GM21381 (cell line): ENCODE data around the gene XRRA1.

Source experiments
- ATAC-seq: cut with Tn5 transposase; IDR thresholded peaks from one replicate; pipeline ENCODE4 v1.9.1; 2021; ENCODE audit warnings: mild to moderate bottlenecking, moderate library complexity; ENCODE audit not compliant: unreplicated experiment

The XRRA1 gene

DNA sequence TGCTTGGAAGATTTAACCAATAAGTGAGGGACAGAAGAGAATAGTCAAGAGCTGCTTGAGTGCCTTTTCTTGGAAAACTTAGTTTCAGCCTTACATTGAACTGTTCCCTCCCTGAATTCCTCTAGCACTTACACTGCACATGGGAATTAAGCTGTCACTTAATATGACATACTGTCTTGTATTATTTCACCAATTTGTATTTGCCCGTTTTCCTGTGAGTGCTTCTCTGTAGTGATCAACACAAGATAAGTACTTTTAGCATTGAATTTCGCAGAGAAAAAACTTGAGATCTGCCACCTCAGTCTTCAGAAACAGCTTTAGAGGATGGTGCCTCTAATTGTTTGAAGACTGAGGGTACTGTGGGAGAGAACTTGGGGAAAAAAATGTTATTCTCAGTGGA lies 3.9 kb upstream of the XRRA1 start:
- ATAC-seq, result no peak

DNA sequence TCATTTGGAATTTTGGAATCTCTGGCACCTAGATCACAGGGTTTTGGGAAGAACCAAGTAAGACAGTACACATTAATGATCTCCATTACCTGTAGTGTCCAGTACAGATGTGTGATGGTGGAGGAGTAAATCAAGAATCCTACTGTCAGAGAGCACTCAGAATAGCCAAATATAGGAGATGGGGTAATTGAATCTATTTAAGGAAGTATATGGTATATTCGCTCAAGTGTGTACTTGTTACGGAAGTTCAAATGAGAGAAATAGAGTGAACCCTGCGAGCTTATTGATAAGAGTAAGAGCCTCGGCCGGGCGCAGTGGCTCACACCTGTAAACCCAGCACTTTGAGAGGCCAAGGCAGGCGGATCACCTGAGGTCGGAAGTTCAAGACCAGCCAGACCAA lies 2.3 kb upstream of the XRRA1 start:
- no peak for ATAC-seq

DNA sequence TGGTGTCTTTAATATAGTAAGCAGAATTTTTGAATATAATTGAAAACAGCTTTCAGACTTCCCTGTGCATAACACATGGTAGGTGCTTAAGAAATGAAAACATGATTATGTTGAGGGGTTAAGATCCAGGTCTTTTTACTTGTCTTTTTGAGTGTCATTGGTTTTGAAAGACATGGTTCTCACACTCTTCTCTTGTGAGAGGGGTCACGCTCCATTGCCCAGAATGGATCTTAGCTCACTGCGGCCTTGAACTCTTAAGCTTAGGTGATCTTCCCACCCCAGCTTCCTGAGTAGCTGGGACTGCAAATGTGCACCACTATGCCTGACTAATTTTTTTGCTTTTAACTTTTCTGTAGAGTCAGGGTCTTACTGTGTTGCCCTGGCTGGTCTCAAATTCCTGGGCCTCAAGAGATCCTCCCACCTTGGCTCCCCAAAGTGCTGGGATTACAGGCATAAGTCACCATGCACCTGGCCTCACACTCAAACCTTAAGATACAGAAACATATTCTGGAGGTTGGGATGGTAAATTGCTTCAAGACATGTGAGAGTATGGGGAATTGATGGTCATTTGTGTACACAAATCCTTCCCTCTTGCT lies 1.6 kb upstream of the XRRA1 start:
- no peak for ATAC-seq

DNA sequence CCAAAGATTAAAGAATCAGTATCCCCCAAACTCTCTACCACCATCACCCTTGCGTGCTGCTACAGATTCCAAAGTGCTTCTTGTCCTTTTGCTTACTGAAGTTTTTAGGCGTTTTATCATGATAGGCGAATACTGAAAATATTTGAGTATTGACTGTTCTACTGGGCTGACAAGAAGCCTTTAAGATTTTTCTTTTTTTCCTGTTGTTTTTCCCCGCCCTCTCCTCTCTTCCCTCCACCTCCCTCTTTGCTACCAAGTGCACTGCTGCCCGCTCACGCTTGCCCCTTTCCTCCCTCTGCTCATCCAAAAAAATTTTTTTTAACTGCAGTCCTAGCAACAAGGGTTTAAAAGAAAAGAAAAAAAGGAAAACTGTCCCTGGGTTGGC lies 854 bp upstream of the XRRA1 start:
- no peak for ATAC-seq

DNA sequence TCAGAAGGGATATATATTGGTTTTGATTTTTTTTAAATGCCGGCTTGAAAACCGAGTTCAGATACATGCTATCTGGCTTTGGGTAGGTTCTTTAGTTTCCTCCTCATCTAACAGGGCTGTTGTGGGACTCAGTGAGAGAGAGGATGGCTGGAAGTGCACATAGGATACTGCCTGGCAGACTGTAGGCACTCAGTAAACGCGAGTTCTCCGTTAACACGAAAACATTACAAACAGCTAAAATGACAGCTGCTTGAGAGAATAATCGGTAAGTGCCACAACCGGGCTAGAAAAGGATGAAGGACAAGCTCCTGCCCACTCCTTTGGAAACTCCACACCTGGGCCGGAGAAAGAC lies 369 bp downstream of the XRRA1 start:
- ATAC-seq, result peak; percentile 9

DNA sequence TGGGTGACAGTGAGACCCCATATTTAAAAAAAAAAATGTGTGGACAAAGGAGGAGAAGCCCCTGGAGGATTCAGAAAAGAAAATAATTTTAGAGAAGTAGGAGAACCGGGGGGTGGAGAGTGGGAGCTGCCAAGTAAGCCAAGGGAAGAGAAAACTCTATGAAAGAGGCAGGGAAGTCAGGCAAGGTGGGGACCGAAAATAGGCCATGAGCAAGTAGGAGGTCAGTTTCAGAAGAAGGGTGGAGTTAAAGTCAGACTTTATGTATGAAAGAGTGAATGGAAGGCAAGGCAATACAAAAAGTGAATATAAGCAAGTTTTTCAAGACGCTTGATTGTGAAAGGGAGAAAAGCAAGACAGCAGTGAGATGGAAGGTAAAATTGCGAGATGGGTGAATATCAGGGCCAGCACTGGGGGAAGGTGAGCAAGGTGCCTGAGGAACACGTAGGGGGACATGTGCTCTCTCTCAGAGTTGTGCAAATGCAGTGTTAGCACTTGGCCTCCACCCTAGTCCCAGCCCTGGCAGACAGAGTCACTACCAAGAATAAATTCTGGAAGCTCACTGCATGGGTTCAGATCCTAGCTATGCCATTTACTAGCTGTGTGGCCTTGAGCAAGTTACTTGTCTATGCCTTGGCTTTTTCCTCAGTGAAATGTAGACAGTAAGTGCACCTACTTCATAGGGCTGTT lies 6.7 kb downstream of the XRRA1 start:
- no peak for ATAC-seq

DNA sequence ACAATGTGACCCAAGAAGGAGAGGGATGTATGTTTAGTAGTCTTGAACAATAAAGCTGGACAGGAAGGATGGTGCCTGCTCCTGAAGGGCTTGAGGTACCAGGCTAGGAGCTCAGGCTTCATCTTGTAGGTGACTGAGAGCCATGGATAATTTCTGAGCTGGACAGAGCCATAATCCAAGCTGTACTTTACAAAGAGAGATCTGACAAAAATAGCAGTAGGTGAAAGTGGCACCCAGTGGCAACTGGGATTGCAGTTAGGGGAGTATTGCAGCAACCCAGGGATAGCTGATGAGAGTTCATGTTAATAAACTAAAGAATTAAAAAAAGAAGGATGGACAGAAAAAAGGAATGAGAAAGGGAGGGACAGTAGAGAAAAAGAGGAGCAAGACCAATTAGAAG lies 7.4 kb downstream of the XRRA1 start:
- ATAC-seq, result no peak

DNA sequence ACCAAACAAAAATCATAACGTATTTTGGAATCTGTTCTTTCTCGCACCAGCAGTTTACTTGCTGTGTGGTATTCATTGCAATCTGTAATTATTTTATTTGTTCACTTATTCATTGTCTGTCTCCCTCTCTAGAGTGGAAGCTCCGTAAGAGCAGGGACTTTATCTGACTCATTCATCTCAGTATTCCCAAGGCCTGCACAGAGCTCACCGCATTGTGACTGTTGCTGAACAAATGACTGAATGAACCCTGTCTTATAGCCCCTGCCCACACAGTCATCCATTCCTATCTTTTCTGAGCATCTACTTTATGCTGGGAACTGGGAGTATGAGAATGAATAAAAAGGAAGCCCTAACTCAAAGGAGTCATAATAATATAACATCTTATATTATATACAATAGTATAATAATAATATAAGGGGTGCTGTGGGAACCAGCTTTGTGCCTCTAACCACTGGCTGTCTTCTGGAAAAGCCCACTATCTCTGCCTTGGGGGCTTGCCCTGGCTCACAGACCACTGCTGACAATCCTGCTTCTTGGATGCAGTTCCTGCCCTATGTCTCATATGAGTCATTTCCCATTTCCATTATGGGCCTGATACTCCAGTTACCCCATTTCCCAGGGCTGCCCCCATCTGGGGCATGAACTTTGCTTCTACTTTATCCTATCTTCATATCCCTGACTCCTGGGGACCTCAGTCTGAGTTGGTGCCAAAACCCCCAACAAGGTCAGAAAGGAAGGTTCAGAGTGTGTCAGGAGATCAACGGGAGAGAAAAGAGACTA lies 11.0 kb downstream of the XRRA1 start:
- ATAC-seq, result no peak

DNA sequence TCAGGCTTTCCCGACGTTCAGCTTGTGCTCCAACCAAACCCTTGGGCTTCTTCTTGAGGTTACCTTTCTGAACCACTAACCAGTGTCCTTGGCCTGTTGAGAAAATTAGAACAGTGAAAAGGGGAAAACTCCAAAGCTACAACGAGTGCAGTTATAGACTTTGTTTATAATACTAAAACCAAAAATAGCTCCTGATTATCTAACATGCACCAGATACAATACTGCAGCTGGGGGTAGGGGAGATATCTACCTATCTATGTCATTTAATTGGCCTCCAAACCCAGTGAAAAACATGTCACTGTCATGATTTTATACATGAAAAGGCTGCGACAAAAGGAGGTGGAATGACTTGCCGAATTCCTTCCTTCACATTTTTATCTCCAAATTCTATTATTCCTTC lies 11.9 kb downstream of the XRRA1 start:
- no peak for ATAC-seq

DNA sequence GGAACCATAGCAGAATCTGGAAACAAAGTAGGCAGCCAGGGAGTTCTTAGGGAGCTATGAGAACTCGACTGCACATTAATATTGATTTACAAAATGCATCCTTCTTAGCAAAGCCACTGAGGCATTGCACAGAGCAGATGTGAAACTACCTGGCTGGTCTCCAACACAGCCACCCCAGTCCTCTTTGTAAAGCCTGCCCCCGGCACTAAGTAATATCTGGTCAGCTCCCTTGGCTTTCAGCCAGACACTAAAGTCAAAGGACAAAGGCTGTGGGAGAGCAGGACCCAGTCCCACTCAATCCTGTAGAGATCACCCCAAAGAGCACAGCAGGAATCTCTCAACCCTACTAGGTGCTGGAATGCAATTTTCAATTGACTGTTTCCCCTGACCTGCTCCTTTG lies 12.8 kb downstream of the XRRA1 start:
- ATAC-seq, result no peak

DNA sequence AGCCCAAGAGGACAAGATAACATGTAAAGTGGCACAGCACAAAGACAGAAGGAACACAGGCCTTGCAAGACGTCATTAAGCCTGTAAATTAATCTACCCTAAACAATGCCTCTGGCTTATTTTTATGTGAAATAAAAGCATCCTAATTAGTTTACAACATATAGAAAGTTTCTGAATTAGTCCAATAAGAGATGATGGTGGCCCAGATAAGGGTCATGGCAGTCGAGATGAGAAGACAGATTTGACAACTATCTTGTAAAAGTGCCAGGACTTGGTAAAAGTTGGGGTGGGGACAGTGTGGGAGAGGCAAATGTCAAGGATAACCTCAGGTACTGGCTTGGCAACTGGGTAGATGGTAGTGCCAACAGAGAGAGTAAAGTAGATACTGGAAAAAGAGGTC lies 13.6 kb downstream of the XRRA1 start:
- no peak for ATAC-seq

DNA sequence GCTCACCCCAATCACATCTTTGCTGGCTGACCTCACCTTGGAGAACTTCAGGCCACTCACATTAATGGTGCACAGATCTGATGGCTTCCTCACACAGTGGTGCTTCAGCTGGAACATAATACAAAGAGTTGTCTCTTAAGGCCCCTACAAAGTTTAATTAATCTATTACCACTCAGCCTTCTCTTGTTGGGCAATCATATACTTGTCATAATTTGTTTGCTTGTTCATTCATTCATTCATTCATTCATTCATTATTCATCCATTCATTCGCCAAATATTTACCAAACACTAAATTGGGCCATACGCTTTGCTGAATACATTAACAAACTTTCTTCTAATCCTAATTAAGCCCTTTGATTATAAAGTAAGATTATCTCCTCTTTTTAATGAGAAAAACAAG lies 15.1 kb downstream of the XRRA1 start:
- no peak for ATAC-seq

DNA sequence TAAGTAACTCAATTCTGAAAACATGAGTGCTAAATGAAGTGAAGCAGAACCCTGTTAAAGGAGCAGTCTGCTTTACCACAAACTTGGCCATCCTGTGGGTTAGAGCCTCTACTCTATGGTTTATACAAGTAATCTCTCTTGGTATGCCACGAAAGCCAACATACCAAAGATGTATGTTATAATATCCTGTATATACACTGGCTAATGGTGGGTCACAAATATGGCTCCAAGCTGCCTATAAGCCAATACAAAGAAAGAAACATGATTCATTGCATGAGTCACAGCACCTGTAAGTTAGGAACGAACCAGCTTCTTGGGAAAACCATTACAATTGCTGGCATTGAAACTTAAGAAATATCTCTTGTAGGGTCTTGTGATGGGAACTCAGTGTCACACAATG lies 16.1 kb downstream of the XRRA1 start:
- ATAC-seq, result no peak

DNA sequence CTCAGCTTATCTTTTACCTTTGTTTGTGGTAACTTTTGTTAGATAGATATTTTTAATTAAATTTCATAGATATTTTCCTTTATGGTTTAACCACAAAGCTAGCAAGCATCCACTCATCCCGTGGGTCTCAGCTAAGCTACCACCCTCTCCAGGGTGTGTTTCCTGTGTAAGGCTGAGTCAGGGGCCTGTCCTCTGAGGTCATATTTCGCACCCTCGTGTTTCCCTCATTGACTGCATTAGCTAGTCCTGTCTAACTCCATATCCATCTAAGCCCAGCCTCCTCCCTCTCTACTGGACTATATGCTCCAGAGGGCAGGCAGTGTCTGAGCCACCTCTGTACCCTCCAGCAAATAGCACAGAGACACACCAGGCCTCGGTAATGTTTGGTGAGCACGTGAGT lies 16.7 kb downstream of the XRRA1 start:
- no peak for ATAC-seq

DNA sequence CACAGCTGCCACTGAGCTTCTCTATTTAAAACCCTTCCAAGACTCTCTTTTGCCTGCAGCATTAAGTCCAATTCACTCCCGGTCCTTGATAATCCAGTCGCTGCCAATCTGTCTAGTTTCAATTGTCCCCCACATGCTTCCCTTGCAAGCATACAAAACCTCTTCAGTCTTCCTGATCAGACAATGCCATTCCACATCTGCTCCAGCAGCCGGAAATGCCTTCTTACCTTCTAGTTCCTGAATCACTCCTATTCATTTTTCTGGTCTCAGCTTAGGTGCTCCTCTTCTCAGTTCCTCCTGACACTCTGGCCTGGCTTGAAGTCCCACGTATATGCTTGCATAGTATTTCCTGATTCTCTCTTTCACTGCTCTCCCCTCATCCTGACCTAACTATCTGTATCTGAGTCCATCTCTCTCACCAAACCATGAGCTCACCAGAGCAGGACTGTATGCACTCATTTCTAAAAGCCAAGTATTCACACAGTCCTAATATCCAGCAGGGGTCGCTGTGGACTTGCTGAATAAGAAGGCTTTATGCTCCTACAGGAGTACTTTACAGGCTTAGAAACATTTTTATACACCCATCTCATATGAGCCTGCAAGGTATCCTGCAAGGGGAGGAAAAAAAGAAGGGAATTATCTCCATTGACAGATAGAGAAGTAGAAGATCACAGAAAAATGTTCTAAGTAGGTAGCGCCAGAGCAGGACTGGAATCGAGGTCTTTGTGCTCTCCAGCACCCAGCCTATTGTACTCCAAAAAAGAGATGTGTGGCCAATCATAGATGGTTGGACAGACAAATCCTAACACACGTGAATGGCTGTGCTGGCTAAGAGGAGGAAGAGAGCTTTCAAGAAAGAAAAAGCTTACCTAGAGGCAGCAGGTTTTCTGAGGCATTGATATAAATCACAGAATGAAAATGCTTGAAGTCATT lies 19.2 kb downstream of the XRRA1 start:
- ATAC-seq, result peak; percentile 57

DNA sequence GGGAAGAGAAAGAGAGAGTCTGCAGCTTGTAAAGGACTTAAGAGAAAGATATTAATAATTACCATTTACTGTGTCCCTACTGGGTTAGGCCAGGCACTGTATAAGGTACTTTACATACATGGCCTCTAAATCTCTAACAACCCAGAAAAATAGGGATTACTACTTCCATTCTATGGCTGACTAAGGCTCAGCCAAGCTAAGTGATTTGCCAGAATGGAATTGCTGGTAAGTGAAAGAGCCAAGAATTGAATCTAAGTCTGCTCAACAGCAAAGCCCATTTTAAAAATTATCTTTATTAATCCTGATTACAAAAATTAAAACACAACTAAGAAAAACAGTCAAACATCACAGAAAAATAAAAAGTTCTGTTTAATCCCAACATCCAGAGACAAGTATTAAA lies 21.4 kb downstream of the XRRA1 start:
- no peak for ATAC-seq

DNA sequence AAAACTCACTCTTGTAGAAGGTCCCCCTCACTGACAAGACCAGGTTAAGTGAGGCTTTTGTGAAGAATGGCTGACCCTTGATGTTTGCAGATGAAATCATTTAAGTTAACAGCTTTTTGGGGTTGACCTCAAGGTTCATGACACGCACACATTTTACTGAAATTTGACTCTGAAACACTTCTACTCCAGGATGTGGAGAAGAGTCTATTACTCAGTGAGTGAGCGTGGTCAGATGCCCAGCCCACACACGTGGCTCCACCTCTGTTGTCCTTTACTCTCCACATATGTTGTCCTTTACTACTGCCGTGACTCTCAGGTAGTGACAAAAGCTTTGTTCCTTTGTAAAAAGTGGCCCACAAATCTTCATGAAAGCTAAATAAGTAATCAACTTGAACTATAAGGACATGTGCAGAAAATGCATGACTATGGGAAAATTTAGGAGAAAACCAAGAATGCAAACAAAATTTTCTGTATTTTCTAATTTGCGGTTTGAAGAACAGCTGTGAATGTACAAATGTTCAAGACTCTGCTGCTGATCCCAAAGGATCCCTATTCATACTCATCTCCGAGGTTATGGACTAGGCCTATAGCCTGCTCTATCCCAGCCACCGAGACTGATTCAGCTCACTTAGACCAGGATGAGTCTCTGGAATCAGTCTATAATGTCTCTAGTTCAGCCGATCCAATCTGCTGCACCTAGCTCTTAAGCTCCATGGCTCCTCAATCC lies 22.4 kb downstream of the XRRA1 start:
- no peak for ATAC-seq

DNA sequence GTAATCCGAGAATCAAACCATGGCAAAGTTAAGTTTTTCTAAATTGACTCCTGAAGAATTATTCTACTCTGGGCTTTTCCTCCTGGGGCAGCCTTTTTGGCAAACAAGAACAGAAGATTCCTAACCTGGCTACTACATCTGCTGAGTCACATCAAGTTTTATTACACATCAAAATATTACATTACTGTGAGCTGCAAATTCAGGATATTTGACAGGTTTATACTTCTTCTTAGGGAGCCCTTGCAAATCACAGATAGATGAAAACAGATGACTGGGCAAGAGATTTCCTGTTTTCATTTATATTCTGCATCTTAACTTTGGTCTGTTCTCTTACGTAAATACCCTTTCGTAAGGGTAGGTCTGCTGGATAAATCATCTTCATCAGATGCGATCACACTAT lies 23.6 kb downstream of the XRRA1 start:
- no peak for ATAC-seq

DNA sequence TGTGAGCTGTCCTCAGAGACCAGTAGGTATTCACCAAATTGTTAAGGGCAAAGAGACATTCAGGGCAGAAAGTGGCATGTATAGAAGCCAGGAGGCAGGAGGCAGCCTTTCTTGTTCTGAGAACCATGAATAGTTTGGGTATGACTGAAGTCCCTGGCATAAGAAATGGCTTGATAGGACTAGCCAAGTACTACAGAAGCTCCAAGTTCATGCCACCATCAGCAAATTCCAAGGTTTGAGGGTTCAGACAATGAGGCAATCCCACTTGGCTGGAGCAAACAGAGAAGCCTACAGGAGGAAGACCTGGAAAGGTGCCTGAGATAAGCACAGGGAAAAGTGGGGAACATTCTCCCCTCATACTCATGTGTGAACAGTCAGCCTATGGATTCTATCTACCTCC lies 25.8 kb downstream of the XRRA1 start:
- ATAC-seq, result no peak

DNA sequence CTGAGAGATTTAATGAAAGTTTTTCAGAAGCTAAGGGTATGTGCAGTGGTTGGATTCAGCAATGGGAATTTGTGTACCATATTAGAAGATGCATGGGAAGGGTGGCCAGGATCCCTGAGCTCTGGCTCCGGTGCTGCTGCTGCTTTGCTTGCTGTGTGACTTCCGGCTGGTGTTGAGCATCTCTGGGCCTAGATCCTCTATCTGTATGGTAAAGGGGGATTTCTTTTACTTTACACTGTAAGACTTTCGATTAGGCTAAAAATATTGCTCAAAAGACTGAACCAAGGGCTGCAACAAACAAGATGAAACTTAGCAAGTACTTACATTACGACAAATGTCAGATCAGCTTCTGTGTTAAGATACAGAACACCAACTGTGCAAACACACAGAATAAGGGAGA lies 39.1 kb downstream of the XRRA1 start:
- ATAC-seq, result no peak

DNA sequence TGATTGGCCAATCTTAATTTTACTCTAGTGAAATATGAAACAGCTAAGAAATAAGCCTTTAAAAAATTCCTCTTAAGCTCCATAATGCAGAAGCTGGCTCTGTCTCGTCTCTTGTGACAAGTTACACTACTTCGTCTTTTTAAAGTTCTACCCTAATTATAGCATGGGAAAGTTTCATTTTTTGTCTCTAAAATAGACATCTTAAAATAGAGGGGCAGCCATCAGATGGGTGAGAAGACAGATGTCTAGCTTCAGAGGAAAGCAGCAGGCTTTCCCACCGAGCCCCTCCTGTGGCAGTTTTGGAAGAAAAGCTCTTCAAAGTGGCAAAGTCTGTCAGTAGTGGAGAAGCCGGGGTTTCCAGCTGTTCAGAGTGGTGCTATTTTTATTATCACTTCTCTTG lies 39.5 kb downstream of the XRRA1 start:
- ATAC-seq, result no peak
